SK-N-SH (cell line): Measurements from ENCODE around the gene OR56A5. TPM values are rescaled to one million over a fixed set of nuclear protein-coding genes. Genes with fewer than 3 reads are reported as not detected.

Experiments
- CTCF ChIA-PET: fragments of 300-600, 350-600 bp; formaldehyde crosslinking; extraction: SDS; loops from one replicate; lab custom pipeline; 2021; lab: Yijun Ruan, JAX
- POLR2A ChIA-PET: fragments of 350-600 bp; sonication (Branson Sonifier 250); formaldehyde crosslinking; extraction: SDS; loops from one replicate; lab custom pipeline; 2020; ENCODE audit warnings: antibody characterized with exemption, inconsistent platforms; lab: Yijun Ruan, JAX
- DNase-seq: peaks from one replicate; pipeline ENCODE4 v3.0.0; 2012
- H2AFZ ChIP-seq: fragments of 200-600 bp; sonication (generic); 2 replicates; pipeline ENCODE4 v1.8.1; 2016; ENCODE audit warnings: antibody characterized with exemption, mild to moderate bottlenecking, low read depth
- H3F3A ChIP-seq: fragments of 200-600 bp; sonication (generic); replicated peaks from 2 replicates; pipeline ENCODE3; 2016; ENCODE audit warnings: antibody characterized with exemption, mild to moderate bottlenecking; ENCODE audit not compliant: insufficient read depth
- H3K27ac ChIP-seq, 2 experiments: fragments of 200-500 bp in 1 of 2; fragments of 200-600 bp in 1 of 2; sonication (Bioruptor generic) in 1 of 2; sonication (generic), shearing (Covaris generic) in 1 of 2; 2 replicates each; pipeline versions ENCODE4 v1.5.1 to v1.6.1; 2014 to 2016; ENCODE audit warnings: low read depth in 2 of 2, inconsistent platforms in 1 of 2, low read length in 1 of 2, mild to moderate bottlenecking in 1 of 2, mixed read lengths in 1 of 2
- H3K27me3 ChIP-seq: fragments of 200-600 bp; sonication (generic), shearing (Covaris generic); 2 replicates; pipeline ENCODE4 v1.6.1; 2016; ENCODE audit warnings: mixed run types; ENCODE audit not compliant: insufficient read depth
- H3K36me3 ChIP-seq, 2 experiments: fragments of 200-500 bp in 1 of 2; fragments of 200-600 bp in 1 of 2; sonication (Bioruptor generic) in 1 of 2; sonication (generic) in 1 of 2; replicated peaks in 1 of 2; 2 replicates each; pipeline versions ENCODE3 to v1.5.1; 2014 to 2016; ENCODE audit warnings: low read length in 1 of 2, mild to moderate bottlenecking in 1 of 2; ENCODE audit not compliant: insufficient read depth in 2 of 2, control insufficient read depth in 1 of 2
- H3K4me1 ChIP-seq, 2 experiments: fragments of 200-500 bp in 1 of 2; fragments of 200-600 bp in 1 of 2; sonication (Bioruptor generic) in 1 of 2; sonication (generic), shearing (Covaris generic) in 1 of 2; 2 replicates each; pipeline versions ENCODE4 v1.5.1 to v1.6.1; 2014 to 2016; ENCODE audit warnings: low read depth in 1 of 2, low read length in 1 of 2, mixed run types in 1 of 2; ENCODE audit not compliant: insufficient read depth in 2 of 2, control insufficient read depth in 1 of 2
- H3K4me2 ChIP-seq: fragments of 200-600 bp; sonication (generic), shearing (Covaris generic); 2 replicates; pipeline ENCODE4 v1.6.1; 2017; ENCODE audit warnings: mixed run types
- H3K4me3 ChIP-seq, 2 experiments: fragments of 200-500 bp in 1 of 2; fragments of 200-600 bp in 1 of 2; sonication (Bioruptor generic) in 1 of 2; sonication (generic), shearing (Covaris generic) in 1 of 2; 2 replicates each; pipeline versions ENCODE4 v1.5.1 to v1.8.1; 2014 to 2016; ENCODE audit warnings: low read depth in 2 of 2, inconsistent platforms in 1 of 2, low read length in 1 of 2, mild to moderate bottlenecking in 1 of 2, mixed read lengths in 1 of 2, moderate library complexity in 1 of 2
- H3K79me2 ChIP-seq: fragments of 200-600 bp; sonication (generic); 2 replicates; pipeline ENCODE4 v1.8.1; 2017; ENCODE audit warnings: mild to moderate bottlenecking; ENCODE audit not compliant: insufficient read depth
- H3K9ac ChIP-seq: fragments of 200-600 bp; sonication (generic); 2 replicates; pipeline ENCODE4 v1.6.1; 2017; ENCODE audit warnings: mixed run types
- H3K9me2 ChIP-seq: fragments of 200-600 bp; sonication (generic); 2 replicates; pipeline ENCODE4 v1.6.1; 2017; ENCODE audit warnings: mixed run types
- H3K9me3 ChIP-seq: fragments of 200-600 bp; sonication (generic); 2 replicates; pipeline ENCODE4 v1.6.1; 2017; ENCODE audit warnings: mixed run types, mild to moderate bottlenecking, moderate library complexity
- H4K20me1 ChIP-seq: fragments of 200-600 bp; sonication (generic); 2 replicates; pipeline ENCODE4 v1.6.1; 2017; ENCODE audit warnings: mild to moderate bottlenecking, mixed run types; ENCODE audit not compliant: insufficient read depth
- CHD2 ChIP-seq: fragments of 150-350 bp; IDR thresholded peaks from 2 replicates; pipeline ENCODE4 v1.6.1; 2018; ENCODE audit warnings: low read length; ENCODE audit not compliant: partially characterized antibody
- EP300 ChIP-seq, 2 experiments: IDR thresholded peaks; 2 replicates each; pipeline versions ENCODE4 v1.4.0 to v1.6.1; 2012; ENCODE audit warnings: borderline replicate concordance in 1 of 2, low read depth in 1 of 2, low read length in 1 of 2
- EZH2phosphoT487 ChIP-seq: fragments of 200-600 bp; sonication (generic); IDR thresholded peaks from 2 replicates; pipeline ENCODE4 v1.6.1; 2017; ENCODE audit warnings: low read depth, mixed run types, mild to moderate bottlenecking, antibody characterized with exemption, moderate library complexity, borderline replicate concordance
- FOXM1 ChIP-seq: IDR thresholded peaks from 2 replicates; pipeline ENCODE4 v1.4.0; 2012; ENCODE audit warnings: low read depth, mild to moderate bottlenecking
- JUND ChIP-seq: IDR thresholded peaks from 2 replicates; pipeline ENCODE4 v1.4.0; 2012
- MEF2A ChIP-seq: IDR thresholded peaks from 2 replicates; pipeline ENCODE4 v1.4.0; 2012; ENCODE audit warnings: low read depth, borderline replicate concordance
- POLR2AphosphoS5 ChIP-seq: IDR thresholded peaks from 2 replicates; pipeline ENCODE4 v1.6.1; 2012; ENCODE audit warnings: low read depth, low read length
- RAD21 ChIP-seq: IDR thresholded peaks from 2 replicates; pipeline ENCODE4 v1.6.1; 2012; ENCODE audit warnings: mild to moderate bottlenecking, low read length
- RCOR1 ChIP-seq: fragments of 150-350 bp; IDR thresholded peaks from 2 replicates; pipeline ENCODE4 v1.6.1; 2017; ENCODE audit warnings: antibody characterized with exemption, low read length
- RFX5 ChIP-seq: IDR thresholded peaks from 2 replicates; pipeline ENCODE4 v1.6.1; 2012; ENCODE audit warnings: mild to moderate bottlenecking, improper control_type of control experiment, low read length
- SIN3A ChIP-seq: IDR thresholded peaks from 2 replicates; pipeline ENCODE4 v1.6.1; 2012; ENCODE audit warnings: low read depth, mild to moderate bottlenecking, low read length, moderate library complexity, borderline replicate concordance
- SMC3 ChIP-seq: IDR thresholded peaks from 2 replicates; pipeline ENCODE4 v1.6.1; 2012; ENCODE audit warnings: low read depth, low read length, improper control_type of control experiment
- TCF12 ChIP-seq: IDR thresholded peaks from 2 replicates; pipeline ENCODE4 v1.4.0; 2012
- WGBS: methylation state at CpG from one replicate; pipeline ENCODE4 v1.1.6; 2017; ENCODE audit warnings: low lambda C conversion rate; 5-methylcytosine and 5-hydroxymethylcytosine counted together
- polyA plus RNA-seq, 3 experiments: library from polyadenylated mRNA; depleted of rRNA; stranded (reverse); fragments of >200 nt; gene quantifications; 2 replicates each; pipeline ENCODE4 v1.2.3, GENCODE V29; 2012
- small RNA-seq, 7 experiments: library from RNA; depleted of rRNA; stranded (forward); fragments of <200 nt; gene quantifications; one replicate each; pipeline ENCODE3, GENCODE V24; 2012
- TF ChIP-seq, protein P1 (sequence below): IDR thresholded peaks from 2 replicates; pipeline ENCODE4 v1.4.0; 2012; ENCODE audit warnings: low read depth
- TF ChIP-seq, protein P2 (sequence below): fragments of 150-350 bp; IDR thresholded peaks from 2 replicates; pipeline ENCODE4 v1.6.1; 2016; ENCODE audit warnings: mild to moderate bottlenecking, low read depth, low read length

The OR56A5 gene
- polyA plus RNA-seq, 1 of the 3 experiments (the other 2 are of a cell fraction) = not detected

- Histone ChIP-seq H3K9ac (no peak overlapping the region), H3F3A (no peaks in the 10 kb centered on the region), H3K9me2 (no peaks in the 10 kb centered on the region)
- TF ChIP-seq RCOR1 (no peak), SMC3 (no peak), EZH2phosphoT487 (no peak), FOXM1 (no peak), POLR2AphosphoS5 (no peak), RFX5 (no peak), MEF2A (no peak), SIN3A (no peak), TCF12 (no peak), CHD2 (no peak), RAD21 (no peak)
- TF ChIP-seq, protein P1, sequence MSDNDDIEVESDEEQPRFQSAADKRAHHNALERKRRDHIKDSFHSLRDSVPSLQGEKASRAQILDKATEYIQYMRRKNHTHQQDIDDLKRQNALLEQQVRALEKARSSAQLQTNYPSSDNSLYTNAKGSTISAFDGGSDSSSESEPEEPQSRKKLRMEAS = no peak
- TF ChIP-seq, all 33 proteins: peak for 0
- H3K4me2 ChIP-seq = no peak overlapping the region
- H3K4me3 ChIP-seq = no peak overlapping the region
- ChIA-PET CTCF (no interaction called here), POLR2A (no interaction called here)
- no peak overlapping the region for H2AFZ ChIP-seq
- no peak overlapping the region for H3K27ac ChIP-seq
- DNase-seq = no peak
- no peaks in the 10 kb centered on the region for H3K79me2 ChIP-seq
- H3K36me3 ChIP-seq = no peaks in the 10 kb centered on the region
- H3K27me3 ChIP-seq = no peaks in the 10 kb centered on the region
- no peaks in the 10 kb centered on the region for H4K20me1 ChIP-seq
- no peaks in the 10 kb centered on the region for H3K4me1 ChIP-seq
- H3K9me3 ChIP-seq = no peaks in the 10 kb centered on the region
These were observed 44.9 kb downstream of the OR56A5 start for GRCh38 chr11:5923427-5923776.

- H3K4me1 ChIP-seq = no peaks in the 10 kb centered on the region
- no peak overlapping the region for H2AFZ ChIP-seq
- no peaks in the 10 kb centered on the region for H3K9me2 ChIP-seq
- H3K27me3 ChIP-seq = no peaks in the 10 kb centered on the region
- no peak overlapping the region for H3K9ac ChIP-seq
- ChIA-PET POLR2A (no interaction called here), CTCF (no interaction called here)
- TF ChIP-seq MEF2A = no peak
- no peak for TF ChIP-seq JUND
- TF ChIP-seq, protein P2, sequence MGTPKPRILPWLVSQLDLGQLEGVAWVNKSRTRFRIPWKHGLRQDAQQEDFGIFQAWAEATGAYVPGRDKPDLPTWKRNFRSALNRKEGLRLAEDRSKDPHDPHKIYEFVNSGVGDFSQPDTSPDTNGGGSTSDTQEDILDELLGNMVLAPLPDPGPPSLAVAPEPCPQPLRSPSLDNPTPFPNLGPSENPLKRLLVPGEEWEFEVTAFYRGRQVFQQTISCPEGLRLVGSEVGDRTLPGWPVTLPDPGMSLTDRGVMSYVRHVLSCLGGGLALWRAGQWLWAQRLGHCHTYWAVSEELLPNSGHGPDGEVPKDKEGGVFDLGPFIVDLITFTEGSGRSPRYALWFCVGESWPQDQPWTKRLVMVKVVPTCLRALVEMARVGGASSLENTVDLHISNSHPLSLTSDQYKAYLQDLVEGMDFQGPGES = no peak
- TF ChIP-seq EP300 (IDR thresholded peaks at IDR 0.05; ENCODE audit: borderline replicate concordance in 1 of 2, low read depth in 1 of 2, low read length in 1 of 2) = no peak
- no peak overlapping the region for H3K4me2 ChIP-seq
- no peak for DNase-seq
- H3K79me2 ChIP-seq = no peaks in the 10 kb centered on the region
- H3F3A ChIP-seq = no peaks in the 10 kb centered on the region
- H4K20me1 ChIP-seq = no peaks in the 10 kb centered on the region
- H3K27ac ChIP-seq = no peak overlapping the region
- H3K4me3 ChIP-seq = no peak overlapping the region
- no peaks in the 10 kb centered on the region for H3K9me3 ChIP-seq
- no peaks in the 10 kb centered on the region for H3K36me3 ChIP-seq
- 6% methylated on average over 2 of the region's 2 CpGs for WGBS
These were observed 45.4 kb downstream of the OR56A5 start for GRCh38 chr11:5922749-5923426.

Small RNAs within 50 kb of the gene (small RNA-seq; reads per million reads assigned to genes)
- 0 reads per million in 7 experiments for gene RNA5SP329

Other genes starting within 250 kb of the OR56A5 start
- not detected in 2 replicates for gene OR56B1, start 232.0 kb downstream of the OR56A5 start, polyA plus RNA-seq (2012; rRNA removed)
- gene OR52N4, start 214.3 kb downstream of the OR56A5 start, polyA plus RNA-seq (2012; rRNA removed) = 0.10 TPM in 1 of 2 replicates, not detected in the other
- not detected in 2 replicates for gene OR52N5, start 185.1 kb downstream of the OR56A5 start, polyA plus RNA-seq (2012; rRNA removed)
- not detected in 2 replicates for gene OR52N1, start 177.2 kb downstream of the OR56A5 start, polyA plus RNA-seq (2012; rRNA removed)
- gene OR52N2, start 159.6 kb downstream of the OR56A5 start, polyA plus RNA-seq (2012; rRNA removed) = not detected in 2 replicates
- gene OR52E6, start 126.6 kb downstream of the OR56A5 start, polyA plus RNA-seq (2012; rRNA removed) = not detected in 2 replicates
- gene OR52E8, start 110.8 kb downstream of the OR56A5 start, polyA plus RNA-seq (2012; rRNA removed) = not detected in 2 replicates
- not detected in 2 replicates for gene OR52E4, start 87.9 kb downstream of the OR56A5 start, polyA plus RNA-seq (2012; rRNA removed)
- not detected in 2 replicates for gene OR52E5, start 75.3 kb downstream of the OR56A5 start, polyA plus RNA-seq (2012; rRNA removed)
- gene OR56A3, start 26.2 kb downstream of the OR56A5 start, polyA plus RNA-seq (2012; rRNA removed) = not detected in 2 replicates
- gene OR52L1, start 18.5 kb upstream of the OR56A5 start, polyA plus RNA-seq (2012; rRNA removed) = not detected in 2 replicates
- gene OR56A4, start 38.5 kb upstream of the OR56A5 start, polyA plus RNA-seq (2012; rRNA removed) = not detected in 2 replicates
- not detected in 2 replicates for gene OR56A1, start 62.3 kb upstream of the OR56A5 start, polyA plus RNA-seq (2012; rRNA removed)
- gene OR56B4, start 139.2 kb upstream of the OR56A5 start, polyA plus RNA-seq (2012; rRNA removed) = not detected in 2 replicates
- gene OR52B2, start 201.8 kb upstream of the OR56A5 start, polyA plus RNA-seq (2012; rRNA removed) = not detected in 2 replicates
- gene OR52W1, start 230.7 kb upstream of the OR56A5 start, polyA plus RNA-seq (2012; rRNA removed) = not detected in 2 replicates
- not detected in 2 replicates for gene C11orf42, start 237.1 kb upstream of the OR56A5 start, polyA plus RNA-seq (2012; rRNA removed)